Neuronal stem cell (in vitro differentiated cells): Measurements from ENCODE around the gene FTSJ1.

Experiments used
- DNase-seq: peaks from one replicate; pipeline ENCODE4 v3.0.0-alpha.2; 2013; ENCODE audit warnings: low spot score
- H2AFZ ChIP-seq: one replicate; pipeline ENCODE4 v1.6.1; 2013; ENCODE audit warnings: mild to moderate bottlenecking, low read length, inconsistent platforms
- H2AK5ac ChIP-seq: 2 replicates; pipeline ENCODE4 v1.6.1; 2013; ENCODE audit warnings: low read depth, mild to moderate bottlenecking, inconsistent platforms, low read length, moderate library complexity, mixed read lengths
- H2BK120ac ChIP-seq: 2 replicates; pipeline ENCODE4 v1.6.1; 2013; ENCODE audit warnings: low read depth, mild to moderate bottlenecking, inconsistent platforms, low read length, moderate library complexity, mixed read lengths
- H2BK12ac ChIP-seq: one replicate; pipeline ENCODE4 v1.6.1; 2013; ENCODE audit warnings: low read length, inconsistent platforms
- H2BK15ac ChIP-seq: 2 replicates; pipeline ENCODE4 v1.6.1; 2013; ENCODE audit warnings: mild to moderate bottlenecking, low read length, inconsistent platforms, mixed read lengths
- H2BK5ac ChIP-seq: one replicate; pipeline ENCODE4 v1.6.1; 2013; ENCODE audit warnings: inconsistent platforms, mild to moderate bottlenecking, low read length, moderate library complexity
- H3K14ac ChIP-seq: one replicate; pipeline ENCODE4 v1.6.1; 2013; ENCODE audit warnings: low read length, inconsistent platforms
- H3K18ac ChIP-seq: 2 replicates; pipeline ENCODE4 v1.6.1; 2013; ENCODE audit warnings: low read length, inconsistent platforms
- H3K23ac ChIP-seq: 2 replicates; pipeline ENCODE4 v1.6.1; 2013; ENCODE audit warnings: low read depth, mild to moderate bottlenecking, mixed read lengths, low read length, inconsistent platforms; ENCODE audit not compliant: poor library complexity
- H3K27ac ChIP-seq: replicated peaks from 3 replicates; pipeline ENCODE4 v1.5.1; 2013; ENCODE audit warnings: low read length, inconsistent platforms
- H3K27me3 ChIP-seq, 3 experiments: 2 replicates each; pipeline ENCODE4 v1.6.1; 2013; ENCODE audit warnings: low read length in 3 of 3, mild to moderate bottlenecking in 2 of 3, inconsistent platforms in 1 of 3, low read depth in 1 of 3, mixed read lengths in 1 of 3, moderate library complexity in 1 of 3; ENCODE audit not compliant: control insufficient read depth in 3 of 3, insufficient read depth in 3 of 3
- H3K36me3 ChIP-seq, 2 donors: replicated peaks in 1 of 2; 2 replicates each; pipeline ENCODE4 v1.6.1; 2013; ENCODE audit warnings: low read length in 2 of 2; ENCODE audit not compliant: control insufficient read depth in 2 of 2, insufficient read depth in 2 of 2
- H3K4ac ChIP-seq: 2 replicates; pipeline ENCODE4 v1.6.1; 2013; ENCODE audit warnings: inconsistent platforms, mild to moderate bottlenecking, low read length, moderate library complexity
- H3K4me1 ChIP-seq, 2 donors: 1 replicate in 1 of 2; 2 replicates in 1 of 2; pipeline ENCODE4 v1.6.1; 2013; ENCODE audit warnings: low read length in 2 of 2, low read depth in 1 of 2; ENCODE audit not compliant: control insufficient read depth in 2 of 2, insufficient read depth in 1 of 2
- H3K4me2 ChIP-seq: one replicate; pipeline ENCODE4 v1.6.1; 2013; ENCODE audit warnings: mild to moderate bottlenecking, low read length, inconsistent platforms; ENCODE audit not compliant: insufficient read depth, poor library complexity, severe bottlenecking
- H3K4me3 ChIP-seq, 2 donors: 2 replicates each; pipeline ENCODE4 v1.5.1; 2013; ENCODE audit warnings: low read length in 2 of 2, mild to moderate bottlenecking in 2 of 2, inconsistent platforms in 1 of 2, moderate library complexity in 1 of 2
- H3K79me1 ChIP-seq: one replicate; pipeline ENCODE4 v1.6.1; 2013; ENCODE audit warnings: low read depth, mild to moderate bottlenecking, inconsistent platforms, low read length, moderate library complexity
- H3K9ac ChIP-seq: one replicate; pipeline ENCODE4 v1.6.1; 2013; ENCODE audit warnings: mild to moderate bottlenecking, low read depth, low read length, inconsistent platforms; ENCODE audit not compliant: poor library complexity
- H3K9me3 ChIP-seq, 2 donors: replicated peaks in 1 of 2; 2 replicates each; pipeline versions ENCODE3 to v1.6.1; 2013; ENCODE audit warnings: low read length in 2 of 2, mild to moderate bottlenecking in 2 of 2, inconsistent platforms in 1 of 2, low read depth in 1 of 2, mixed read lengths in 1 of 2, moderate library complexity in 1 of 2; ENCODE audit not compliant: control insufficient read depth in 2 of 2, insufficient read depth in 1 of 2
- H4K8ac ChIP-seq: one replicate; pipeline ENCODE4 v1.6.1; 2013; ENCODE audit warnings: low read depth, mild to moderate bottlenecking, inconsistent platforms, low read length, moderate library complexity
- H4K91ac ChIP-seq: one replicate; pipeline ENCODE4 v1.6.1; 2013; ENCODE audit warnings: low read length, low read depth, mild to moderate bottlenecking, inconsistent platforms; ENCODE audit not compliant: poor library complexity
- WGBS, 2 donors: extraction: QIAGEN DNeasy Blood & Tissue Kit; methylation state at CpG; one replicate each; pipeline ENCODE4 v1.1.7; 2013; ENCODE audit warnings: missing lambda C conversion rate in 2 of 2, mixed read lengths in 1 of 2; ENCODE audit not compliant: insufficient read length in 2 of 2, insufficient replicate concordance in 1 of 2; ENCODE audit errors: extremely low coverage in 2 of 2; 5-methylcytosine and 5-hydroxymethylcytosine counted together

The FTSJ1 gene

DNA sequence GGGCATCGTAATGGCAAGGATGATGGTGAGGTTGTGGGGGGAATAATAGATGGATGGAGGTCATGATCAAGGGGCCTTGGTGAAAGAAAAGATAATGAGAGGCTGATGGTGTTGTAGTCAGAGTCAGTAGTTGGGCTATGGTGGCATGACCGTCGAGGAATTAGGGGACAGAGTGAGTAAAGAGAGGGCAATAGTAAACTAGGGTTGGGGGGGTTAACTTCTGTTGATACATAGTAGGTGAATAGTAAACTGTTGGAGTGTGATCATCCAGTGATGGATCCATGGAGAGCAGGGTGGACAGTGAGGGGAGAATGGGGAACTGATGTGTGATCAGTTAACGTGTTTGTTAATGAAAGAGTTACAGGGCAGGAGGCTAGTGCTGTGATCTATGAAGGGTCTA lies 920 bp downstream of the FTSJ1 start:
- H2BK5ac ChIP-seq: no peak overlapping the region
- no peak overlapping the region for H2BK15ac ChIP-seq
- H3K18ac ChIP-seq: no peak overlapping the region
- no peak overlapping the region for H4K91ac ChIP-seq
- peaks cover 5 to 18% of the 10 kb centered on the region in 2 donors for H3K36me3 ChIP-seq
- H3K4me1 ChIP-seq: peaks cover 8 to 9% of the 10 kb centered on the region in 2 donors
- no peak overlapping the region for H4K8ac ChIP-seq
- H3K23ac ChIP-seq: no peak overlapping the region
- no peak overlapping the region for H2AK5ac ChIP-seq
- WGBS, 2 donors: no CpG with 5 or more reads among the region's 4 CpGs
- H2BK12ac ChIP-seq: no peak overlapping the region
- H2BK120ac ChIP-seq: no peak overlapping the region
- DNase-seq: no peak
- H3K4me3 ChIP-seq: peak overlapping the region; percentile 83 to 96
- H3K4ac ChIP-seq: no peak overlapping the region
- H3K27me3 ChIP-seq: no peaks in the 10 kb centered on the region
- peaks cover 2% of the 10 kb centered on the region for H3K79me1 ChIP-seq
- H2AFZ ChIP-seq: no peak overlapping the region
- H3K4me2 ChIP-seq: peak overlapping the region; percentile 43
- no peak overlapping the region for H3K14ac ChIP-seq
- no peak overlapping the region for H3K27ac ChIP-seq
- no peaks in the 10 kb centered on the region for H3K9me3 ChIP-seq
- no peak overlapping the region for H3K9ac ChIP-seq

- no peak for DNase-seq
- Histone ChIP-seq H3K18ac (no peak overlapping the region), H3K36me3 (peaks cover 9 to 30% of the 10 kb centered on the region in 2 donors), H2AFZ (no peak overlapping the region), H3K9ac (no peak overlapping the region), H3K4me3 (no peak overlapping the region), H2BK12ac (no peak overlapping the region), H3K79me1 (peaks cover 2% of the 10 kb centered on the region), H3K27ac (no peak overlapping the region), H4K8ac (no peak overlapping the region), H2BK120ac (no peak overlapping the region), H2BK5ac (no peak overlapping the region), H2AK5ac (no peak overlapping the region), H3K4ac (no peak overlapping the region), H3K23ac (no peak overlapping the region), H3K14ac (no peak overlapping the region), H3K27me3 (no peaks in the 10 kb centered on the region), H2BK15ac (no peak overlapping the region), H3K4me2 (no peak overlapping the region), H4K91ac (no peak overlapping the region), H3K4me1 (peaks cover under 1% of the 10 kb centered on the region in 2 donors), H3K9me3 (no peaks in the 10 kb centered on the region)
- WGBS, 2 donors: no CpG with 5 or more reads among the region's 19 CpGs
Observed at GRCh38 chrX:48477960-48478755, 2.2 kb downstream of the FTSJ1 start.

GRCh38 chrX:48478806-48479205 lies 2.8 kb downstream of the FTSJ1 start:
- Histone ChIP-seq H3K27me3 (no peaks in the 10 kb centered on the region), H3K23ac (no peak overlapping the region), H2BK120ac (no peak overlapping the region), H4K91ac (no peak overlapping the region), H3K4me1 (no peaks in the 10 kb centered on the region), H3K27ac (no peak overlapping the region), H3K18ac (no peak overlapping the region), H3K14ac (no peak overlapping the region), H3K4me3 (no peak overlapping the region), H3K9me3 (no peaks in the 10 kb centered on the region), H3K4me2 (no peak overlapping the region), H3K4ac (no peak overlapping the region), H2BK15ac (no peak overlapping the region), H2AK5ac (no peak overlapping the region), H3K79me1 (peaks cover 2% of the 10 kb centered on the region), H2BK5ac (no peak overlapping the region), H3K9ac (no peak overlapping the region), H2AFZ (no peak overlapping the region), H3K36me3 (peaks cover 9 to 37% of the 10 kb centered on the region in 2 donors), H2BK12ac (no peak overlapping the region), H4K8ac (no peak overlapping the region)
- WGBS, 2 donors: no CpG with 5 or more reads among the region's 5 CpGs
- no peak for DNase-seq

GRCh38 chrX:48480142-48480541 lies 4.1 kb downstream of the FTSJ1 start:
- Histone ChIP-seq H3K9me3 (no peaks in the 10 kb centered on the region), H3K14ac (no peak overlapping the region), H2BK12ac (no peak overlapping the region), H3K27ac (no peak overlapping the region), H2AFZ (no peak overlapping the region), H4K91ac (no peak overlapping the region), H3K18ac (no peak overlapping the region), H3K4me3 (no peak overlapping the region), H3K79me1 (peaks cover 2% of the 10 kb centered on the region), H3K36me3 (peaks cover 9 to 43% of the 10 kb centered on the region in 2 donors), H3K23ac (no peak overlapping the region), H3K4ac (no peak overlapping the region), H2BK5ac (no peak overlapping the region), H3K4me1 (no peaks in the 10 kb centered on the region), H3K4me2 (no peak overlapping the region), H2BK120ac (no peak overlapping the region), H3K27me3 (no peaks in the 10 kb centered on the region), H2BK15ac (no peak overlapping the region), H2AK5ac (no peak overlapping the region), H4K8ac (no peak overlapping the region), H3K9ac (no peak overlapping the region)
- DNase-seq: no peak
- WGBS, 2 donors: no CpG with 5 or more reads among the region's 3 CpGs
